NCI-H2171 (cell line): ENCODE results near the gene MAP2K4.
A peak's percentile ranks its signal among the peaks of the same experiment; 100 is the strongest.

Experiments
- DNase-seq: peaks from one replicate; lab custom pipeline; 2025; lab: John Stamatoyannopoulos, UW

MAP2K4 gene

GRCh38 chr17:12178644-12179330 is 158.1 kb downstream of the MAP2K4 start:
- no peak for DNase-seq

GRCh38 chr17:12180644-12181261 is 160.1 kb downstream of the MAP2K4 start:
- peak; percentile 2 for DNase-seq

- DNase-seq, result no peak
These were observed 167.0 kb downstream of the MAP2K4 start for GRCh38 chr17:12187658-12188057.

- DNase-seq, result no peak
These were observed 172.6 kb downstream of the MAP2K4 start for GRCh38 chr17:12193144-12193735.
